Liver (tissue), 9 donors: Measurements from ENCODE around the gene VWA5A. TPM values are rescaled to one million over a fixed set of nuclear protein-coding genes. Genes with fewer than 3 reads are reported as not detected.

Experiments used
- DNase-seq: peaks from one replicate; pipeline ENCODE4 v3.0.0-alpha.2; 2017; ENCODE audit warnings: low spot score
- H3K27ac ChIP-seq, 2 donors: one replicate each; pipeline ENCODE4 v1.7.0; 2013; ENCODE audit warnings: inconsistent platforms in 2 of 2, low read length in 2 of 2, control low read depth in 1 of 2, low read depth in 1 of 2, mild to moderate bottlenecking in 1 of 2
- H3K27me3 ChIP-seq, 4 donors: one replicate each; pipeline versions ENCODE4 v1.6.1 to v1.7.0; 2013; ENCODE audit warnings: low read length in 3 of 4, inconsistent platforms in 1 of 4, mild to moderate bottlenecking in 1 of 4, moderate library complexity in 1 of 4; ENCODE audit not compliant: control insufficient read depth in 4 of 4, insufficient read depth in 4 of 4
- H3K36me3 ChIP-seq, 4 donors: one replicate each; pipeline versions ENCODE4 v1.6.1 to v1.7.0; 2013; ENCODE audit warnings: low read length in 3 of 4, mild to moderate bottlenecking in 3 of 4, low read depth in 1 of 4, moderate library complexity in 1 of 4; ENCODE audit not compliant: control insufficient read depth in 4 of 4, insufficient read depth in 3 of 4
- H3K4me1 ChIP-seq, 4 donors: one replicate each; pipeline versions ENCODE4 v1.6.1 to v1.7.0; 2013; ENCODE audit warnings: low read length in 3 of 4, mild to moderate bottlenecking in 3 of 4, moderate library complexity in 1 of 4; ENCODE audit not compliant: control insufficient read depth in 4 of 4, insufficient read depth in 4 of 4
- H3K4me3 ChIP-seq, 3 donors: one replicate each; pipeline versions ENCODE4 v1.6.1 to v1.7.0; 2013; ENCODE audit warnings: low read length in 3 of 3, control low read depth in 1 of 3, low read depth in 1 of 3, mild to moderate bottlenecking in 1 of 3
- H3K9ac ChIP-seq, 2 donors: one replicate each; pipeline ENCODE4 v1.7.0; 2013; ENCODE audit warnings: low read length in 2 of 2, mild to moderate bottlenecking in 2 of 2, moderate library complexity in 2 of 2, control low read depth in 1 of 2, low read depth in 1 of 2
- H3K9me3 ChIP-seq, 4 donors: one replicate each; pipeline versions ENCODE4 v1.6.1 to v1.7.0; 2013; ENCODE audit warnings: low read length in 3 of 4; ENCODE audit not compliant: control insufficient read depth in 4 of 4
- ATF3 ChIP-seq: IDR thresholded peaks from 2 replicates; pipeline ENCODE4 v1.6.1; 2016; ENCODE audit warnings: antibody characterized with exemption
- CTCF ChIP-seq: fragments of 150-350 bp; IDR thresholded peaks from 2 replicates; pipeline ENCODE4 v1.5.1; 2017; ENCODE audit warnings: improper control_type of control experiment, low read depth, low read length; ENCODE audit not compliant: missing input control
- FOXA1 ChIP-seq: IDR thresholded peaks from 2 replicates; pipeline ENCODE4 v1.6.1; 2016; ENCODE audit warnings: antibody characterized with exemption
- FOXA2 ChIP-seq: IDR thresholded peaks from 2 replicates; pipeline ENCODE4 v1.6.1; 2016; ENCODE audit warnings: antibody characterized with exemption
- GABPA ChIP-seq, 2 donors: IDR thresholded peaks in 1 of 2; conservative IDR thresholded peaks in 1 of 2; 2 replicates each; pipeline ENCODE4 v1.6.1; 2016; ENCODE audit warnings: antibody characterized with exemption in 2 of 2, mild to moderate bottlenecking in 1 of 2, moderate library complexity in 1 of 2
- HNF4A ChIP-seq, 2 donors: conservative IDR thresholded peaks; 2 replicates each; pipeline ENCODE4 v1.6.1; 2016; ENCODE audit warnings: antibody characterized with exemption in 2 of 2, mild to moderate bottlenecking in 2 of 2
- HNF4G ChIP-seq: IDR thresholded peaks from 2 replicates; pipeline ENCODE4 v1.6.1; 2016; ENCODE audit warnings: antibody characterized with exemption
- MAX ChIP-seq: IDR thresholded peaks from 2 replicates; pipeline ENCODE4 v1.6.1; 2016; ENCODE audit warnings: antibody characterized with exemption
- RAD21 ChIP-seq, 2 donors: IDR thresholded peaks; 2 replicates each; pipeline ENCODE4 v1.6.1; 2016; ENCODE audit warnings: antibody characterized with exemption in 2 of 2, mild to moderate bottlenecking in 2 of 2
- REST ChIP-seq: IDR thresholded peaks from 2 replicates; pipeline ENCODE4 v1.6.1; 2016; ENCODE audit warnings: antibody characterized with exemption, mild to moderate bottlenecking
- RXRA ChIP-seq, 2 donors: IDR thresholded peaks; 2 replicates each; pipeline ENCODE4 v1.6.1; 2017 to 2018; ENCODE audit warnings: antibody characterized with exemption in 2 of 2, mild to moderate bottlenecking in 1 of 2
- TAF1 ChIP-seq: conservative IDR thresholded peaks from 2 replicates; pipeline ENCODE4 v1.6.1; 2016; ENCODE audit warnings: antibody characterized with exemption, mild to moderate bottlenecking
- YY1 ChIP-seq: IDR thresholded peaks from 2 replicates; pipeline ENCODE4 v1.6.1; 2016; ENCODE audit warnings: antibody characterized with exemption, mild to moderate bottlenecking
- ZBTB33 ChIP-seq: IDR thresholded peaks from 2 replicates; pipeline ENCODE4 v1.6.1; 2016; ENCODE audit warnings: antibody characterized with exemption
- WGBS: extraction: QIAGEN DNeasy Blood & Tissue Kit; methylation state at CpG from one replicate; pipeline ENCODE4 v1.1.7; 2013; 5-methylcytosine and 5-hydroxymethylcytosine counted together
- polyA plus RNA-seq, 2 donors: library from polyadenylated mRNA; stranded (reverse) in 1 of 2; unstranded in 1 of 2; fragments of 200-250 nt in 1 of 2; fragments of >200 nt in 1 of 2; fragmentation: Nextera tagmentation in 1 of 2; extraction: Ambion mirVana in 1 of 2; gene quantifications; one replicate each; pipeline versions ENCODE4 v1.2.1 to v1.2.3, GENCODE V29; 2013 to 2015
- total RNA-seq, 2 donors: library from RNA; depleted of rRNA; stranded (reverse); fragments of >200 nt; gene quantifications; one replicate each; pipeline ENCODE4 v1.2.3, GENCODE V29; 2014
- donor health status: healthy.
- donor health status: healthy.
- donor health status: healthy.
- donor health status: healthy.
- donor health status: healthy.

VWA5A gene
- total and polyA plus RNA-seq, 4 donors: 2.3 to 5.7 (median 3.7) TPM

- DNase-seq: no peak
- Histone ChIP-seq H3K9me3 (no peaks in the 10 kb centered on the region), H3K27me3 (peaks cover 0 to 8% (median 0%) of the 10 kb centered on the region in 4 donors), H3K27ac (no peak overlapping the region), H3K4me1 (no peaks in the 10 kb centered on the region), H3K4me3 (no peak overlapping the region), H3K36me3 (no peaks in the 10 kb centered on the region), H3K9ac (no peak overlapping the region)
- 3% methylated on average over 1 of the region's 1 CpG for WGBS
- peak; percentile 53 to 61 for TF ChIP-seq RAD21 (IDR thresholded peaks at IDR 0.05)
- no peak for TF ChIP-seq HNF4A (conservative IDR thresholded peaks at IDR 0.05)
These were observed 7.1 kb upstream of the VWA5A start for GRCh38 chr11:124108156-124108555.

GRCh38 chr11:124109377-124109776 lies 5.9 kb upstream of the VWA5A start:
- Histone ChIP-seq H3K4me1 (no peaks in the 10 kb centered on the region), H3K9ac (no peak overlapping the region), H3K27ac (no peak overlapping the region), H3K4me3 (no peak overlapping the region), H3K36me3 (no peaks in the 10 kb centered on the region), H3K9me3 (no peaks in the 10 kb centered on the region), H3K27me3 (peaks cover 0 to 8% (median 0%) of the 10 kb centered on the region in 4 donors)
- no peak for DNase-seq
- 81% methylated on average over 1 of the region's 1 CpG for WGBS
- TF ChIP-seq MAX: no peak
- TF ChIP-seq ATF3: no peak
- no peak for TF ChIP-seq CTCF
- no peak for TF ChIP-seq HNF4G
- TF ChIP-seq REST: no peak
- TF ChIP-seq YY1: no peak
- TF ChIP-seq FOXA2: no peak
- TF ChIP-seq GABPA (IDR thresholded peaks at IDR 0.05 in 1 of 2, conservative IDR thresholded peaks at IDR 0.05 in 1 of 2): no peak

- H3K27me3 ChIP-seq: peaks cover 0 to 6% (median 0%) of the 10 kb centered on the region in 4 donors
- no peak for DNase-seq
- no peak overlapping the region for H3K9ac ChIP-seq
- no peak overlapping the region for H3K4me3 ChIP-seq
- H3K27ac ChIP-seq: no peak overlapping the region
- H3K4me1 ChIP-seq: no peaks in the 10 kb centered on the region
- no peaks in the 10 kb centered on the region for H3K36me3 ChIP-seq
- H3K9me3 ChIP-seq: no peaks in the 10 kb centered on the region
- TF ChIP-seq RXRA (IDR thresholded peaks at IDR 0.05): no peak
- no peak for TF ChIP-seq HNF4G
- TF ChIP-seq REST: no peak
- TF ChIP-seq FOXA2: no peak
- TF ChIP-seq HNF4A (conservative IDR thresholded peaks at IDR 0.05): no peak
- no peak for TF ChIP-seq FOXA1
- no peak for TF ChIP-seq GABPA (IDR thresholded peaks at IDR 0.05 in 1 of 2, conservative IDR thresholded peaks at IDR 0.05 in 1 of 2)
- TF ChIP-seq ZBTB33: no peak
- no peak for TF ChIP-seq TAF1
These were observed 5.0 kb upstream of the VWA5A start for GRCh38 chr11:124110201-124110600.
